ENCODE data around the gene USE1.

The USE1 gene

GRCh38 chr19:17256130-17256529 is 41.0 kb downstream of the USE1 start:
- no peak for DNase-seq (ENCODE audit: low read depth in 1 of 2, low spot score in 1 of 2)

DNA sequence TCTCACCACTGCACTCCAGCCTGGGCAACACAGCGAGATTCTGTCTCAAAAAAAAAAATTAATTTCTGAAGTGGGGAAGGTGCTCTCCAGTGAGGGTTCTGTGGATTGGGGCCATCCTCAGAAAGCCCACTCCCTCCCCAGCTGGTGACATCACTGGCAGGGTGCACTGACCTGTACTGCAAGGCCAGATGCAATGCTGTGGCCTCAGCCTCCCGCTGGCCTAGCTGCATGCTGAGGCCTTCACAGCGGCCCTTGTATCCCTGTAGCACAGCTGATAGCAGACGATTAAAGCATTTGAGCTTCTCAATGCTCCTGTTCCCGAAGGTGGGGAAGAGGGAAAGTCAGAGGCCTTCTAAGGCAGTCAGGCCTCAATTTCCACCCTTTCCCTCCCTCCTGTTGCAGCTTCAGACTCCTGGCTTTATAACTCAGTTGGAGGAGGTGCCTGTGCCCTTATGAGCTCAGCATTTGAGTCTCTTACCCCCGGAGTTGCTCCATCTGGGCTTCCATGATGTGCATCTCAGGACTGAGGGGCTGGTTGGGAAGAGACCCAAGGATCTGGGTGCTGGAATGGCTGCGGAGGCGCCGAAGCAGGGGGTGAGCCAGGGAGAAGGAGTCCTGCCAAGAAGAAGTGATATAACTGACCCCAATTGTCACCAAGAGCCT is 44.1 kb downstream of the USE1 start:
- DNase-seq (ENCODE audit: low read depth in 1 of 2, low spot score in 1 of 2) = no peak

DNA sequence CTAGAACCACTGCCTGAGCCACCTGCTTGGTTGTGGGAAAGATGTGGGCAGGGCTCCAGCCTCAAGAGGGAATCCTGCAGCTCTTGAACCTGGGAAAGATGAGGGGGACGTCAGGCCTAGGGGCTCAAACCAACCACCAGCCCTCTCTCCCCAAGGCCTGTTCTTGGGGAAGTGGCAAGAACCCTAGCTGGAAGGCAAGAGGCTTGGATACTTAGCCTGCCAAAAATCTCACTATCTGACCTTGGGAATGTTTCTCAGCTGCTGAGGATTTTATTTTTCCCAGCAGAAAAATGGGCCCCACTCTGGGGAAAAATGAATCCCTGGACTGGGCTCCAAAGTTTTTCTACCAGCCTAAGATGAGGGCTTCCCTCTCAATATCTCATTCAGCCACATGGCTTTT is 44.8 kb downstream of the USE1 start:
- no peak for DNase-seq (ENCODE audit: low read depth in 1 of 2, low spot score in 1 of 2)

DNA sequence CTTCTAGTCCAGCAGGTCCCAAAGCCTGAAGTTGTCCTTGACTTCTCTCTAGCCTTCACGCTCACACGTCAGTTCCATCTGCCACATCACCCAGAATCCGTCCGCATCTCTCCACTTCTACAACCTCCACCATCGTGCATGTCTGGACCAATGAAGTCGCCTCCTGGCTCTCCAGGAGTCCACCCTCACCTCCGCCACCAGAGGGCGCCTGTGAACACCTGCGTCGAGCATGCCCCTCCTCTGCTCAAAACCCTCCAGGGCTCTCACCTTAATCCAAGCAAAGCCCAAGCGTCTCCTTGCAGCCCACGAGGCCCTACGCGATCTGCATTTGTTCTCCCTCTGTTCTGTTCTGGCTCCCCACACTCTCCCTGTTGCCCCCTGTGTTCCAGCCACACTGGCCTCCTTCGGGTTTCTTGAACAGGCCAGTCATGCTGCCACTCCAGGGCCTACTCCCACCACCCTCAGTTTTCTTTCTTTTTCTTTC is 45.7 kb downstream of the USE1 start:
- DNase-seq (ENCODE audit: low read depth in 1 of 2, low spot score in 1 of 2) = peak; percentile 83 to 91

DNA sequence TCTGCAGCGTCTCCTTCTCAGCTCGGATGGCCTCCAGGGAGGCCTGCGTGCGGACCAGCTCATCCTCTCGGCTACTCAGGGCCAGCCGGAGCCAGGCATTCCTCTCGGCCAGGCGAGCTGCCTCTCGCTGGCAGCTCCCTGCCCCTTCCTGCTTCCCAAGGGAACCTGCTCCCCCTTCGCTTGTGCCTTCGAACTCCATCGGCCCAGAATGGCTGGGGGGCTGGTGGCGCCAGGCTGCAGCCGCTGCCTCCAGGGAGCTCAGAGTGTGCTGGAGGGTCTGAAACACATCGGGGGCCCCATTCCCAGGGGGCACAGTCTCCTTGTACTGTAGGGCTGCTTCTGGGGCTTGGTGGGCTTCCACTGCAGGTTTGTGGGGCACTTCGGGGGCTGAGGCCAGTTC is 47.4 kb downstream of the USE1 start:
- no peak for DNase-seq (ENCODE audit: low read depth in 1 of 2, low spot score in 1 of 2)

GRCh38 chr19:17263712-17264640 is 48.8 kb downstream of the USE1 start:
- no peak for DNase-seq (ENCODE audit: low read depth in 1 of 2, low spot score in 1 of 2)

GRCh38 chr19:17264641-17264979 is 49.5 kb downstream of the USE1 start, which contains the start of gene USHBP1:
USHBP1 (minus strand) TSS chr19:17264745; CDS start chr19:17264299, 446 bp downstream.
- no peak for DNase-seq (ENCODE audit: low read depth in 1 of 2, low spot score in 1 of 2)

GRCh38 chr19:17266026-17266425 is 50.9 kb downstream of the USE1 start:
- no peak for DNase-seq (ENCODE audit: low read depth in 1 of 2, low spot score in 1 of 2)

GRCh38 chr19:17266589-17266974 is 51.4 kb downstream of the USE1 start:
- no peak for DNase-seq (ENCODE audit: low read depth in 1 of 2, low spot score in 1 of 2)

DNA sequence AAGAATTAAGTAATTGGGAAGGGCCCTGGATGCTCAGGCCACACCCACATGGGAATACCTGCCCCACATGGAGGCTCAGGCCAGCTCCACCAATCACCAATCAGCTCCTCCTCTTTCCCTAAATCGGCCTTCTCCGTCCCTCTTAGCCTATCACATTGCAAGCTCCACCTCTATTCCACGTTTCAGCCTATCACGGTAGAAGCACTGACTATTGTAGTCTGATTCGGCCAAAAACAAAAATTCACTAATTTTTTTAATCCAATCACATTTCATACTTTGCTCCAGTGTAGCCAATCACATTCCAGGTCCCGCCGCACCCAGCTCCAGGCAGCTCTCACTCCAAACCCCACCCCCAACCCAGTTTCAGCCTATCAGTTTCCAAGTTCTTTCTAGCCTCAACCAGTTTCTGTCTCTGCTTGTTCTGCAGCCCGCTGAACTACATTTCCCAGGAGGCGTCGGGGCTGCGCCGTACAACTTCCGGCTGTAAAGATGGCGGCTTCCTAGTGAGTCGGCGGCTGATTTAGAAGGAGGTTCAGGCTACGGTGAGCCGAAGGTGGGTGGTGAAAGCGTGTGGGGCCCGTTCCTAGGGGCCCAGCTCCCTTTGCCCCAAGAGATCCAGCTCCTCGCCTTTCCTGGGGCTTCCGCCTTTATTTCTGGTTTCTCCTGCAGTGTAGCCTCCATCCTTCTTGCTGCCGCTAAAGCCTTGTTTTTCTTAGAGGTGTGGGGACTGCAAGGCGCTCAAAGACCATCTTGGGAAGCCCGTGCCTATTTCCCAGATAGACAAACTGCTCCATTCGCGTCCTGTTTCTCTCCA is 52.0 kb downstream of the USE1 start, which contains the start of gene BABAM1:
Gene BABAM1 (plus strand): TSS at position 469 of the 814 bp plus-strand sequence. CDS start 1,364 bp downstream, outside the sequence.
- peak; percentile 81 to 91 for DNase-seq (ENCODE audit: low read depth in 1 of 2, low spot score in 1 of 2)

DNA sequence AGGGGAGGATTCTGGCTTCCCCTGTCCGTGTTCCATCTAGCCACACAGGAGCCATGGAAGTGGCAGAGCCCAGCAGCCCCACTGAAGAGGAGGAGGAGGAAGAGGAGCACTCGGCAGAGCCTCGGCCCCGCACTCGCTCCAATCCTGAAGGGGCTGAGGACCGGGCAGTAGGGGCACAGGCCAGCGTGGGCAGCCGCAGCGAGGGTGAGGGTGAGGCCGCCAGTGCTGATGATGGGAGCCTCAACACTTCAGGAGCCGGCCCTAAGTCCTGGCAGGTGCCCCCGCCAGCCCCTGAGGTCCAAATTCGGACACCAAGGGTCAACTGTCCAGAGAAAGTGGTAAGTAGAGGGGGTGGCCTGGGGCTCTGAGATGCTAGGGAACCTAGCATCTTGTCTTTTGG is 53.6 kb downstream of the USE1 start:
- DNase-seq (ENCODE audit: low read depth in 1 of 2, low spot score in 1 of 2) = no peak

All from activated T-helper 1 cell treated with anti-CD3 and anti-CD28 coated beads, Interleukin-2, amount 50 U/mL, for 16 hours (primary cell).